LoVo (cell line): ENCODE measurements around the gene SDC4.
"Not testable (repeated sequence)": the region's sequence is repeated elsewhere in the genome, so short reads cannot be mapped to it uniquely, and the experiment has no call there.

Experiments
- DNase-seq: peaks from one replicate; pipeline ENCODE4 v3.0.0-alpha.2; 2016; ENCODE audit warnings: low spot score

SDC4 gene

GRCh38 chr20:45363611-45364492 is 15.6 kb upstream of the SDC4 start:
- DNase-seq = no peak

DNA sequence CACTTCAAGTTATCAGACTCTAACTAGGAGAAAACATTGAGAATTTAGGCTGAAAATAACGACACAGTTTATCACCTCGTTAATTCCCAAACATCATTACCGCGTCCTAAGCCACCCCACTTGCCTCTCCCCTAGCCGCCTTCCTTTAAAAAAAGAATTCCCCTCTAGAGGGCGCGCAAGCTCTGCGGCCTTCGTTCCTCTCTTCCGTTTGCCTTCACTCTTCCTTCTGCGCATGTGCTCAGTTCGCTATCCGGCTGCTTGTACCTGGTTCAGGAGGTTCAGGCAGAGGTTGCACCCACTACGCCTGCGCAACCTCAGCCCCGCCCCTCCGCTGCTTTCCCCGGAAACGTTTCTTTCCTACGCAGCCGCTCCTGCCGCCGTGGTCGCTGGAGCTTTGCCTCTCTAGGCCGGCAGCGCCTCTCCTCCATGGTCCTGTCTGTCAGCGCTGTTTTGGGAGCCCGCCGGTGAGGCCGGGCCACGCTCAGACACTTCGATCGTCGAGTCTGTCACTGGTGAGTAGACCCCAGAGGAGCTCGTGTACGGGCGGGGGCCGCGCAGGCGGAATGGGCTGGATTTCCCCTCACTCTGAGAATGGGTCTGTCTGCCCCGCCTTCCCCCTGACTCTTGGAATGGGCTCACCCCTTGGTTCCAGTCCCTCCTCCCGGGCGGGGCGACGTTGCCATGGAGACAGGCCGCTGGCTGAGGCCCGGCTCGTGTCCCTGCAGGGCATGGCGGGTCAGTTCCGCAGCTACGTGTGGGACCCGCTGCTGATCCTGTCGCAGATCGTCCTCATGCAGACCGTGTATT is 14.8 kb upstream of the SDC4 start, which contains the start of gene SYS1:
SYS1 (plus strand) TSS at position 353 of the 807 bp plus-strand sequence; CDS start at position 729, 376 bp downstream.
- DNase-seq = peak; percentile 98

DNA sequence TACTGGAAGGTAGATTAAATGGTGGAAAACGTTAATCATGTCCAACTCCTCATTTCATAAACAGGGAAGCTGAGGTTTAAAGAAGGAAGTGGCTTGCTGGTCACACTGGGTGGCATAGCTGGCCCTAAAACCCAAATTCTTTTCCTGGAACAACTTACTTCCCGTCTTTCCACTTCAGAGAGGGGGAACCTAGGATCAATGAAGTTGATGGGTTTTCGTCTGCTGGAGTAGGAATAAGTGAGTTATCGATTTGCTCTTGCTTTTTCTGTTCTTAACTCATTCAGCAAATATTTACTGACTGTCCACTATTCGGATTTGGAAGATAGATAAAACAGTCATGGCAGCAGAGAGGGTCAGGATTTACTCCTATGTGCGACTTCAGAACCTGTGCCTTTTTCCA is 13.6 kb upstream of the SDC4 start:
- no peak for DNase-seq

- no peak for DNase-seq
Measured at GRCh38 chr20:45359406-45360148, 11.4 kb upstream of the SDC4 start.

DNA sequence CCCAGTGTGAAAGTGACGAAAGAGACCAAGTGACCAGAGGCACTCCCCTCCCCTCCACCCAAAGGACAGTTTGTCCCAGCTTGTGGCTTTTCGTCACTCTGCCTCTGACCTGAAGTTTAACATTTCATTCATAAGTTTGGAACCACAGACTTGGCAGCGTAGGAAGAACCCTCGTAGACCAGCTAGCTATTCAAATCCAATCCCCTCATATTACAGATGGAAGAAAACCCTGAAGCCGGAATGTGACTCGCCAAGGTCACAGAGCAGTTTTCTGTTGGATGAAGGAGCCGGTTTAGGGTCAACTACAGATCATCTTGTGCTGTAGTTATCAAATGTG is 10.8 kb upstream of the SDC4 start:
- no peak for DNase-seq

- no peak for DNase-seq
Measured at GRCh38 chr20:45358282-45359068, 10.3 kb upstream of the SDC4 start.

DNA sequence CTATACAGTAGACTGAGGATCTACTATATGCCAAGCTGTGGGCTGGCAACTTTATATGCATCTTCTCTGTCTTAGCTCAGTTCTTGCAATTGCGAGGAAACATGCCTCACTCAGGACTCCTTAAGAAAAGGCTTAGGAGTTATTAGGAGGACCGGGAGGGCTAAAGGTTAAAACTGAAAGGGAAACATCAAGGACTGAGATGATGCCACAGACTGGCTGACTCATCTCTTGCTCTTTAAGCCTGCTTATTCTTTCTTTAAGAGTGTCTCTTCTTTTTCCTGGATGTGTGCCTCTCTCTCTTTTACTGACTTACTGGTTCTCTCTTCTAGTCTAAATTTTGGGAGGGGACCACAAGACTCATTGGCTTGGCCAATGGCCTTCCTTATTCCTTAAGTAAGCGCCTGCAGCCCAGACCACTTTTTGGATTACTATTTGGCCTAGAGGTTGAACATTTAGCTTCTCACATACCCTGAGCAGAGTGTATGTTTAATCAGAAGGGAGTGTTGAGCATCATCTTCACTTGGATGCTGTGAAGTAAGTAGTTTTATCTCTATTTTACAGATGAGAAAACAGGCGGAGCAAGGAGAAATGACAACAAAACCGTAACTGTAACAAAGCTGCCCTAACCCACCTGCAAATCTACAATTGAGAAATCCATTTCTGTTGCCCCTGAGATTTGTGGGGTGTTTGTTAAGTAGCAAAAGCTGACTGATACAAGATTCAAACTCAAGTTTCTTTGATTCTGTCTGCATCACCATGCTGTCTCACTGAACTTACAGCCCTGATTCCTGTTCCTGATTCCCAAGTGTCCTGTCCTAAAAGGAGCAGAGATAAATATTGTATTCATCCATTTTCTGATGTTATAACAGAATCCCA is 7.2 kb upstream of the SDC4 start:
- DNase-seq = no peak

GRCh38 chr20:45354423-45355208 is 6.4 kb upstream of the SDC4 start:
- no peak for DNase-seq

GRCh38 chr20:45353746-45354145 is 5.5 kb upstream of the SDC4 start:
- no peak for DNase-seq

GRCh38 chr20:45352729-45353128 is 4.5 kb upstream of the SDC4 start:
- no peak for DNase-seq

DNA sequence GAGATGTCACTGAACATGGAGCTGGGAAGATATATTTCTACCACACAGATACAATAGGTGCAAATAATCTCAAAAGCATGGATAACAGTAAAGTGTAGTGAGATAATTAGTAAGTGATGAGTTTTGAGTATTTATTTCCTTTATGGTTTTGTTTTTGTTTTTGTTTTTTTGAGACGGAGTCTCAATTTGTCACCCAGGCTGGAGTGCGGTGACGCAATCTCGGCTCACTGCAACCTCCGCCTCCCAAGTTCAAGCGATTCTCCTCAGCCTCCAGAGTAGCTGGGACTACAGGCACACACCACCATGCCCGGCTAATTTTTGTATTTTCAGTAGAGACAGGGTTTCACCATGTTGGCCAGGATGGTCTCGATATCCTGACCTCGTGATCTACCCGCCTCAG is 2.6 kb upstream of the SDC4 start:
- not testable (repeated sequence) for DNase-seq

GRCh38 chr20:45350217-45350616 is 2.0 kb upstream of the SDC4 start:
- no peak for DNase-seq

DNA sequence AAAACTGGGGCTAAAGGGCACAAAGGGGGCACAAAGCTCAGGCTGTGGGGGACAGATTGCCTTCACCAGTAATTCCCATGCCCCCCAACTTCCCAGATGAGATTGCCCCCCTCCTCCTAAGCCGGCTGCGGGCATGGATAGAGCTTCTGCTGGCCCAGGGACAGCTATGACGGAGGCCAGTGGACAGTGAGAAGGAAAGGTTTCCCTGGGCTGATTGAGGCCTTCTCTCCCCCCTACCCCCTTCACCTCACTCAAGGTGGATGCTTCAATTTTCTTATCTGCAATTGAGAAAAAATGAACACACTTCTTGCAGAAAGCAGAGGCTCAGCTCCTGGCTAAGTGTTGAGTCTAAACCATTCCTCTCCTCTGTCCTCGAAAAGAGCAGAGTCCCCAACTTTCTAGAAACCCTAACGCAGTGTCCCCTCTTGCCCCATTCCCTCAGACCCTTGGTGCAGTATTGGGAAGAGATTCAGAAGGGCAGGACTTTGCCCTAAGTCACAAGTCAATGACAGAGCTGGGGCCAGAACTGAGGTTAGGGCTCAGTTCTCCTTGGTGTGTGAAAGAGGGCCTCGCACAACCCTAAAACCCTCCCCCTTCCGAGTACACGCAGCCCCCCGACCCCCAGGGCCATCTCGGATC is 808 bp downstream of the SDC4 start:
- no peak for DNase-seq

DNA sequence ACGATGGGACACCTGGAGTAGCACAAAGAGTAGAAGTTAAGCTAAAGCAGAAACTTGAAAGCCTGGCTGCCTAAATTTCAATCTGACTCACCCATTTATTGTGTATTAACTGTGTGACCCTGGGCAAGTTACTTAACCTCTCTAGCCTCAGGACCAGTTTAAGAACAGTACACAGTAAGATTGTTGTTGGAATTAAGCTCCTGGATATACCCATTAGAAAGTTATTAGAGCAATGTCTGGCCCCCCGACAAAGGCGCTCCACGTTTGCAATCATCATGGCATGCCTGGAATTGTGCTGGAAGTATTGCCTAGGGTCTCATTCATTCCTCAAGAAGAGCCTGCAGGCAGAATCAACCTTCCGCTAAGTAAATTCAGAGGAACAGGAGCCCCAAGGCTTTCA is 1.4 kb downstream of the SDC4 start:
- DNase-seq = no peak

DNA sequence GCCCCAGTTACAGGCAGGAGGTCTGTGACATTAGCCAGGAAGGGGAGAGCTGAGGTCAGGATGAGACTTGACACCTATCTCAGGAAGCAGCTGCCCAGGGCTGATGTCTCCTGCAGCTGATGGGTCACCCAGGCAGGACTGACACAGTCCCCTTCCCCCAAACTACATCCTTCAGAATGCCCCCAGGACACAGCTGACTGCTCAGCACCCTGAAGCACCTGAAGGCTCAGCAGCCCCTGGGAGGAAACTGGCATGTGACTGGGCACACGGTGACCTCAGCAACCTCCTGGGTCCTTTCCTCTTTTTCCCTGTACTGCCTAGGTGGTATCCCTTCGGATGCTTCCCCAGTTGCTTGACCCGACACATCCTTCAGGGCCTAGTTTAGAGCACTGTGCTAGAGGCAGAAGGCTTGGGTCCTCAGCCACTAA is 1.9 kb downstream of the SDC4 start:
- no peak for DNase-seq

DNA sequence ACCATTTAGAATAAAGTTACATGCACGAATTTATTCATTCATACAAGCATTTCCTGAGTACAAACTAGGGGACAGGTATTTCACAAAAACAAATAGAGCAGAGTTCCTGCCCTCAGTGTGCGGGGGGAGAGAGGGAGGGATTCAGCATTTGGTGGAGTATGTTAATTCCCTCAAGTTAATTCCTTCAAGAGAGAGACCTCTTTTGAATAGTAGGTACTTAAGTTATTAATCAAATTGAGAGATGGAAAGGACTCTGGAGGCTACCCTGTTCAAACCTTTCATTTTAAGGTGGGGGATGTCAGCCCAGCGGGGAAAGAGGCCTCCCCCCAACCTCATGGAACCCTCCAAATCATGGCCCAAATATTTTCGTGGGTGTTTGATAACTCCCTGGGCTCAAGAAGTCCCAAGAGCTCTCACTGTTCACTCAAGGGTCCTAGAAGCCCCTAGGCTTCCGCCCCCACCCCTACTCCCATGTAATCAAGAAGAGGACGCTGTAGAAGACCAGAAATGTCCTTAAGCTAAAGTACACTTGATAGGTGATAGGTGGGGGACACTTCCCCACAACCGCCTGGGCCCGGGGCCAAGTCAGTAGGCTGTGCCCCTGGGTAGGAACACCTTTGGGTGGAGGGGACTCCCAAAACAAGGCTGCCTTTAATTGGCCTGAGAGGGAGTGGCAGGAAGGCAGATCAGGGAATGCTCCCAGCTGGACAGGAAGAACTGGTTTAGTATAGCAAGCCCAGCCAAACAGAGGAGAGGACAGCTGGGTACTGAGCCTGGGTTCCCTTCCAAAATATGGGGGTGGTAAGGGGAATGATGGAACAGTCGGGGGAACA is 2.9 kb downstream of the SDC4 start:
- DNase-seq = peak; percentile 64

DNA sequence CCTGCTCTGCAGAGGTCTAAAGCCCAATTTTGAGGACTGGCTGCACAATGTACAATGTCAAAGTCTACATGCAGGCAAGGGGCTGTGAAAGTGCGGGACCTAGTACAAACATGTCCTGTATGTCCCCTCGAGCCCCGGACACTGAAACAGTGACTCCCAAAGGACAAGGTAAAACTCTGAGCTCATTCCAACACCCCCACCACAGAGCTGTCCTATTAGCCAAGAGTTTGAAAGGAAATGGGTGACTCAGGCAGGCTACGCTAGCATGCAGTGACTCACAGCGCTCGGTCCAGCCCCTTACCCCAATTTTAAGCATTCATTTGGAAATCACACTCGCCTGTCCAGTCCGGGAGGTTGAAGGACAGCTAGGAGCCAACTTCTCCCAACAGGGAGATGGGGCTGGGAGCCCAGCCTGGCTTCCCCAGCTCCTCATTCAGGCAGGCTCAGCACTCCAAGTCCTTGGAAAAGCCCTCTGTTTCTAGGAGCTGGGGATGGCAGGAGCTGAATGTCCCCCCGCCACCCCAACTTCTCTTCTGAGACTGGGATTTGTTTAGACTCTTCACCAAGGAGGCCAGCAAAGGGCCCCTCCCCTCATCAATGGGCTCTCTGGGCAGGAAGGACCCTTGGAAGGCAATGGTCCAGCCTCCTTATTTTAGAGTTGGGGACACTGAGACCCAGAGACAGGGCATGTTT is 3.9 kb downstream of the SDC4 start:
- peak; percentile 62 for DNase-seq
